H9 (cell line): Measurements from ENCODE around the gene ESRRA. TPM values are rescaled to one million over a fixed set of nuclear protein-coding genes. Genes with fewer than 3 reads are reported as not detected.

ENCODE experiments used
- DNase-seq: peaks from one replicate; pipeline ENCODE4 v3.0.0-alpha.2; 2017
- H2AFZ ChIP-seq: one replicate; pipeline ENCODE4 v1.6.1; 2013; ENCODE audit warnings: mild to moderate bottlenecking, low read length, control low read depth, moderate library complexity
- H2AK5ac ChIP-seq: 2 replicates; pipeline ENCODE4 v1.6.1; 2013; ENCODE audit warnings: low read length, control low read depth, mixed read lengths; ENCODE audit not compliant: insufficient read length
- H2BK120ac ChIP-seq: one replicate; pipeline ENCODE4 v1.6.1; 2013; ENCODE audit warnings: low read depth, mild to moderate bottlenecking, low read length, control low read depth, inconsistent platforms; ENCODE audit not compliant: poor library complexity, severe bottlenecking
- H2BK12ac ChIP-seq: 2 replicates; pipeline ENCODE4 v1.6.1; 2013; ENCODE audit warnings: low read length, control low read depth, mixed read lengths, low read depth; ENCODE audit not compliant: insufficient read length
- H2BK15ac ChIP-seq: 2 replicates; pipeline ENCODE4 v1.6.1; 2013; ENCODE audit warnings: low read depth, low read length, control low read depth
- H2BK20ac ChIP-seq: one replicate; pipeline ENCODE4 v1.6.1; 2013; ENCODE audit warnings: low read depth, mild to moderate bottlenecking, low read length, control low read depth, inconsistent platforms; ENCODE audit not compliant: poor library complexity, severe bottlenecking
- H2BK5ac ChIP-seq: 2 replicates; pipeline ENCODE4 v1.6.1; 2013; ENCODE audit warnings: low read length, control low read depth, mixed read lengths; ENCODE audit not compliant: insufficient read length
- H3K14ac ChIP-seq: 2 replicates; pipeline ENCODE4 v1.6.1; 2013; ENCODE audit warnings: low read length, control low read depth; ENCODE audit not compliant: insufficient read depth
- H3K18ac ChIP-seq: 2 replicates; pipeline ENCODE4 v1.6.1; 2013; ENCODE audit warnings: low read depth, mild to moderate bottlenecking, mixed read lengths, low read length, control low read depth; ENCODE audit not compliant: insufficient read length
- H3K23ac ChIP-seq: 2 replicates; pipeline ENCODE4 v1.6.1; 2013; ENCODE audit warnings: low read length, control low read depth, mixed read lengths, low read depth; ENCODE audit not compliant: insufficient read length
- H3K23me2 ChIP-seq: 2 replicates; pipeline ENCODE4 v1.6.1; 2013; ENCODE audit warnings: low read depth, mild to moderate bottlenecking, mixed read lengths, low read length, control low read depth; ENCODE audit not compliant: insufficient read length, poor library complexity, severe bottlenecking
- H3K27ac ChIP-seq: 2 replicates; pipeline ENCODE4 v1.5.1; 2013; ENCODE audit warnings: low read length, control low read depth, mixed read lengths, low read depth; ENCODE audit not compliant: insufficient read length
- H3K27me3 ChIP-seq: 2 replicates; pipeline ENCODE4 v1.6.1; 2013; ENCODE audit warnings: low read length, control low read depth, inconsistent platforms; ENCODE audit not compliant: insufficient read depth
- H3K4ac ChIP-seq: 2 replicates; pipeline ENCODE4 v1.6.1; 2013; ENCODE audit warnings: low read depth, mild to moderate bottlenecking, control low read depth, inconsistent platforms, low read length, moderate library complexity
- H3K4me1 ChIP-seq: 2 replicates; pipeline ENCODE4 v1.6.1; 2013; ENCODE audit warnings: low read length, control low read depth, inconsistent platforms; ENCODE audit not compliant: insufficient read depth
- H3K4me2 ChIP-seq: 2 replicates; pipeline ENCODE4 v1.6.1; 2013; ENCODE audit warnings: low read length, control low read depth, mixed read lengths; ENCODE audit not compliant: insufficient read length, insufficient read depth
- H3K56ac ChIP-seq: 2 replicates; pipeline ENCODE4 v1.6.1; 2013; ENCODE audit warnings: low read depth, mild to moderate bottlenecking, mixed read lengths, low read length, control low read depth; ENCODE audit not compliant: insufficient read length
- H3K79me1 ChIP-seq: 2 replicates; pipeline ENCODE4 v1.6.1; 2013; ENCODE audit warnings: low read depth, mild to moderate bottlenecking, moderate library complexity, low read length, control low read depth, inconsistent platforms; ENCODE audit not compliant: insufficient read depth, poor library complexity, severe bottlenecking
- H3K79me2 ChIP-seq: 2 replicates; pipeline ENCODE4 v1.6.1; 2013; ENCODE audit warnings: low read length, control low read depth, inconsistent platforms; ENCODE audit not compliant: insufficient read depth
- H3K9ac ChIP-seq: 2 replicates; pipeline ENCODE4 v1.6.1; 2013; ENCODE audit warnings: low read length, control low read depth, mixed read lengths; ENCODE audit not compliant: insufficient read length; ENCODE audit errors: extremely low read depth
- H3K9me3 ChIP-seq: one replicate; pipeline ENCODE4 v1.6.1; 2013; ENCODE audit warnings: low read depth, low read length, inconsistent platforms; ENCODE audit not compliant: control insufficient read depth
- H3T11ph ChIP-seq: one replicate; pipeline ENCODE4 v1.6.1; 2013; ENCODE audit warnings: mild to moderate bottlenecking, low read length, control low read depth, inconsistent platforms
- H4K20me1 ChIP-seq: one replicate; pipeline ENCODE4 v1.6.1; 2013; ENCODE audit not compliant: control insufficient read depth, insufficient read length, insufficient read depth
- H4K5ac ChIP-seq: 2 replicates; pipeline ENCODE4 v1.6.1; 2013; ENCODE audit warnings: low read depth, mild to moderate bottlenecking, mixed read lengths, low read length, control low read depth; ENCODE audit not compliant: insufficient read length
- H4K8ac ChIP-seq: replicated peaks from 2 replicates; pipeline ENCODE4 v1.6.1; 2013; ENCODE audit warnings: low read length, control low read depth, mixed read lengths, low read depth; ENCODE audit not compliant: insufficient read length
- H4K91ac ChIP-seq: 2 replicates; pipeline ENCODE4 v1.6.1; 2013; ENCODE audit warnings: low read depth, mild to moderate bottlenecking, moderate library complexity, mixed read lengths, low read length, control low read depth; ENCODE audit not compliant: insufficient read length
- H3K27ac Mint-ChIP-seq, 3 experiments: 2 replicates in 2 of 3; 3 replicates in 1 of 3; pipeline ENCODE4 v1.8.0; 2020 to 2021; ENCODE audit warnings: mixed read lengths in 3 of 3, mild to moderate bottlenecking in 1 of 3, moderate library complexity in 1 of 3
- H3K27me3 Mint-ChIP-seq: 2 replicates; pipeline ENCODE4 v1.8.0; 2021; ENCODE audit warnings: low read depth, mild to moderate bottlenecking, moderate library complexity, mixed read lengths
- H3K36me3 Mint-ChIP-seq, 3 experiments: 2 replicates in 2 of 3; 3 replicates in 1 of 3; pipeline ENCODE4 v1.8.0; 2020 to 2021; ENCODE audit warnings: low read depth in 3 of 3, mixed read lengths in 3 of 3; ENCODE audit not compliant: insufficient read depth in 1 of 3
- H3K4me1 Mint-ChIP-seq, 2 experiments: 2 replicates each; pipeline ENCODE4 v1.8.0; 2020; ENCODE audit warnings: mixed read lengths in 2 of 2
- H3K4me3 Mint-ChIP-seq, 2 experiments: 2 replicates in 1 of 2; 3 replicates in 1 of 2; pipeline ENCODE4 v1.8.0; 2020 to 2021; ENCODE audit warnings: mild to moderate bottlenecking in 2 of 2, mixed read lengths in 2 of 2, moderate library complexity in 1 of 2
- H3K9me3 Mint-ChIP-seq, 2 experiments: 2 replicates in 1 of 2; 3 replicates in 1 of 2; pipeline ENCODE4 v1.8.0; 2020; ENCODE audit warnings: mild to moderate bottlenecking in 2 of 2, mixed read lengths in 2 of 2, moderate library complexity in 1 of 2
- CTCF ChIP-seq: fragments of 200-600 bp; sonication (generic); conservative IDR thresholded peaks from 3 replicates; pipeline ENCODE4 v1.8.0; 2021; ENCODE audit warnings: antibody characterized with exemption, mild to moderate bottlenecking
- WGBS: extraction: QIAGEN DNeasy Blood & Tissue Kit; methylation state at CpG from one replicate; pipeline ENCODE4 v1.1.7; 2013; ENCODE audit warnings: missing lambda C conversion rate, low lambda C conversion rate, mixed read lengths; ENCODE audit not compliant: insufficient read length; ENCODE audit errors: extremely low coverage; 5-methylcytosine and 5-hydroxymethylcytosine counted together
- total RNA-seq: library from RNA; stranded (reverse); gene quantifications from 2 replicates; pipeline ENCODE4 v1.2.1, GENCODE V29; 2021

The ESRRA gene
- total RNA-seq, 1 experiment from 2014 or later, result 42.3 TPM

- Histone ChIP-seq H3K18ac (no peak overlapping the region), H4K20me1 (peaks cover 2% of the 10 kb centered on the region), H3K56ac (no peak overlapping the region), H2AK5ac (no peak overlapping the region), H3K4me2 (no peak overlapping the region), H2BK12ac (no peak overlapping the region), H3K23me2 (peaks cover 12% of the 10 kb centered on the region), H2BK120ac (no peak overlapping the region), H3K27ac (no peak overlapping the region), H2BK5ac (no peak overlapping the region), H4K91ac (no peak overlapping the region), H3K79me1 (no peaks in the 10 kb centered on the region), H3K9ac (no peak overlapping the region), H3T11ph (no peak overlapping the region), H4K5ac (no peak overlapping the region), H2BK20ac (no peak overlapping the region), H3K14ac (no peak overlapping the region), H4K8ac (no peak overlapping the region), H3K27me3 (no peaks in the 10 kb centered on the region; the same call in 1 of the 2 replicates), H2AFZ (no peak overlapping the region), H3K23ac (no peak overlapping the region), H3K4me1 (peaks cover 2% of the 10 kb centered on the region; the same call in 1 of the 2 replicates), H3K4ac (no peak overlapping the region), H3K9me3 (no peaks in the 10 kb centered on the region), H2BK15ac (no peak overlapping the region), H3K79me2 (no peaks in the 10 kb centered on the region)
- Mint-ChIP-seq H3K4me3 (no peak overlapping the region; a peak in 1 of 5 replicates), H3K27me3 (no peaks in the 10 kb centered on the region), H3K9me3 (no peaks in the 10 kb centered on the region), H3K4me1 (peaks cover 8 to 22% of the 10 kb centered on the region in 2 experiments), H3K36me3 (peaks cover 18 to 53% (median 42%) of the 10 kb centered on the region in 3 experiments), H3K27ac (no peak overlapping the region)
- no peak for DNase-seq
- TF ChIP-seq CTCF, result no peak
- no CpG with 5 or more reads among the region's 10 CpGs for WGBS
These were observed 57.0 kb downstream of the ESRRA start for GRCh38 chr11:64362339-64362738.
